ENCODE data around the gene TC2N.

DNA sequence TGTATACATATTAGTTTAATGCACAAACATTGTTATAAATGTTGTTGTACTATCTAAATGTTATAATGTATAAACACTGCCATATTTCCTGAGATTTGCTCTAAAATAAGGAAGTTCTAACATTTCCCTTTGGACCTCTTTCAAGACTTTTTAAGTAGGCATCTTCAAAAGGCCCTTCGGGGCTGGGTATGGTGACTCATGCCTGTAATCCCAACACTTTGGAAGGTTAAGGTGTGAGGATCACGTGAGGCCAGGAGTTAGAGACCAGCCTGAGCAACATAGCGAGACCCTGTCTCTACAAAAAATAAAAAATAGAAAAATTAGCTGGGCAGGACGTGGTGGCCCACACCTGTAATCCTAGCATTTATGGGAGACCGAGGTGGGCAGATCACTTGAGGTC is 44.7 kb upstream of the TC2N start:
- TF ChIP-seq, protein P1, sequence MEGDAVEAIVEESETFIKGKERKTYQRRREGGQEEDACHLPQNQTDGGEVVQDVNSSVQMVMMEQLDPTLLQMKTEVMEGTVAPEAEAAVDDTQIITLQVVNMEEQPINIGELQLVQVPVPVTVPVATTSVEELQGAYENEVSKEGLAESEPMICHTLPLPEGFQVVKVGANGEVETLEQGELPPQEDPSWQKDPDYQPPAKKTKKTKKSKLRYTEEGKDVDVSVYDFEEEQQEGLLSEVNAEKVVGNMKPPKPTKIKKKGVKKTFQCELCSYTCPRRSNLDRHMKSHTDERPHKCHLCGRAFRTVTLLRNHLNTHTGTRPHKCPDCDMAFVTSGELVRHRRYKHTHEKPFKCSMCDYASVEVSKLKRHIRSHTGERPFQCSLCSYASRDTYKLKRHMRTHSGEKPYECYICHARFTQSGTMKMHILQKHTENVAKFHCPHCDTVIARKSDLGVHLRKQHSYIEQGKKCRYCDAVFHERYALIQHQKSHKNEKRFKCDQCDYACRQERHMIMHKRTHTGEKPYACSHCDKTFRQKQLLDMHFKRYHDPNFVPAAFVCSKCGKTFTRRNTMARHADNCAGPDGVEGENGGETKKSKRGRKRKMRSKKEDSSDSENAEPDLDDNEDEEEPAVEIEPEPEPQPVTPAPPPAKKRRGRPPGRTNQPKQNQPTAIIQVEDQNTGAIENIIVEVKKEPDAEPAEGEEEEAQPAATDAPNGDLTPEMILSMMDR (IDR thresholded peaks at IDR 0.05; ENCODE audit: poor library complexity, severe bottlenecking), result no peak
- no peak for TF ChIP-seq TAF1 (IDR thresholded peaks at IDR 0.05; ENCODE audit: low read depth)
- no peak for TF ChIP-seq POLR2AphosphoS5 (IDR thresholded peaks at IDR 0.05)
- TF ChIP-seq EZH2 (IDR thresholded peaks at IDR 0.05; ENCODE audit: borderline replicate concordance, insufficient read depth, low read length, poor library complexity, severe bottlenecking), result no peak
- no peak for TF ChIP-seq EP300 (conservative IDR thresholded peaks at IDR 0.05; ENCODE audit: poor library complexity, severe bottlenecking)
- no peak for TF ChIP-seq SMC3 (conservative IDR thresholded peaks at IDR 0.05; ENCODE audit: poor library complexity)
- TF ChIP-seq RAD21 (conservative IDR thresholded peaks at IDR 0.05), result no peak
- TF ChIP-seq, protein P2, sequence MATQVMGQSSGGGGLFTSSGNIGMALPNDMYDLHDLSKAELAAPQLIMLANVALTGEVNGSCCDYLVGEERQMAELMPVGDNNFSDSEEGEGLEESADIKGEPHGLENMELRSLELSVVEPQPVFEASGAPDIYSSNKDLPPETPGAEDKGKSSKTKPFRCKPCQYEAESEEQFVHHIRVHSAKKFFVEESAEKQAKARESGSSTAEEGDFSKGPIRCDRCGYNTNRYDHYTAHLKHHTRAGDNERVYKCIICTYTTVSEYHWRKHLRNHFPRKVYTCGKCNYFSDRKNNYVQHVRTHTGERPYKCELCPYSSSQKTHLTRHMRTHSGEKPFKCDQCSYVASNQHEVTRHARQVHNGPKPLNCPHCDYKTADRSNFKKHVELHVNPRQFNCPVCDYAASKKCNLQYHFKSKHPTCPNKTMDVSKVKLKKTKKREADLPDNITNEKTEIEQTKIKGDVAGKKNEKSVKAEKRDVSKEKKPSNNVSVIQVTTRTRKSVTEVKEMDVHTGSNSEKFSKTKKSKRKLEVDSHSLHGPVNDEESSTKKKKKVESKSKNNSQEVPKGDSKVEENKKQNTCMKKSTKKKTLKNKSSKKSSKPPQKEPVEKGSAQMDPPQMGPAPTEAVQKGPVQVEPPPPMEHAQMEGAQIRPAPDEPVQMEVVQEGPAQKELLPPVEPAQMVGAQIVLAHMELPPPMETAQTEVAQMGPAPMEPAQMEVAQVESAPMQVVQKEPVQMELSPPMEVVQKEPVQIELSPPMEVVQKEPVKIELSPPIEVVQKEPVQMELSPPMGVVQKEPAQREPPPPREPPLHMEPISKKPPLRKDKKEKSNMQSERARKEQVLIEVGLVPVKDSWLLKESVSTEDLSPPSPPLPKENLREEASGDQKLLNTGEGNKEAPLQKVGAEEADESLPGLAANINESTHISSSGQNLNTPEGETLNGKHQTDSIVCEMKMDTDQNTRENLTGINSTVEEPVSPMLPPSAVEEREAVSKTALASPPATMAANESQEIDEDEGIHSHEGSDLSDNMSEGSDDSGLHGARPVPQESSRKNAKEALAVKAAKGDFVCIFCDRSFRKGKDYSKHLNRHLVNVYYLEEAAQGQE (IDR thresholded peaks at IDR 0.05; ENCODE audit: borderline replicate concordance), result no peak
- TF ChIP-seq MXI1 (conservative IDR thresholded peaks at IDR 0.05; ENCODE audit: poor library complexity, severe bottlenecking), result no peak

Data from neural cell (in vitro differentiated cells).